Stomach smooth muscle (tissue), 2 donors: ENCODE measurements around the gene OR2T33.
"Not testable (repeated sequence)": the region's sequence is repeated elsewhere in the genome, so short reads cannot be mapped to it uniquely, and the experiment has no call there.

ENCODE experiments used
- H3K27ac ChIP-seq: one replicate; pipeline ENCODE4 v1.7.0; 2013; ENCODE audit warnings: mild to moderate bottlenecking, low read length, inconsistent platforms
- H3K27me3 ChIP-seq, 2 donors: one replicate each; pipeline ENCODE4 v1.7.0; 2013; ENCODE audit warnings: low read length in 2 of 2; ENCODE audit not compliant: insufficient read depth in 2 of 2, control insufficient read depth in 1 of 2
- H3K36me3 ChIP-seq, 2 donors: one replicate each; pipeline ENCODE4 v1.7.0; 2013; ENCODE audit warnings: low read length in 2 of 2; ENCODE audit not compliant: control insufficient read depth in 2 of 2, insufficient read depth in 2 of 2
- H3K4me1 ChIP-seq: one replicate; pipeline ENCODE4 v1.7.0; 2013; ENCODE audit warnings: low read length; ENCODE audit not compliant: control insufficient read depth, insufficient read depth
- H3K4me3 ChIP-seq, 2 donors: one replicate each; pipeline ENCODE4 v1.7.0; 2013; ENCODE audit warnings: low read length in 2 of 2
- H3K9ac ChIP-seq, 2 donors: one replicate each; pipeline ENCODE4 v1.7.0; 2013; ENCODE audit warnings: low read length in 2 of 2, mild to moderate bottlenecking in 1 of 2
- H3K9me3 ChIP-seq, 2 donors: one replicate each; pipeline ENCODE4 v1.7.0; 2013; ENCODE audit warnings: low read length in 2 of 2; ENCODE audit not compliant: control insufficient read depth in 2 of 2
- donor health status: healthy.
- donor health status: Pancreatic carcinoma.

Gene OR2T33, protein sequence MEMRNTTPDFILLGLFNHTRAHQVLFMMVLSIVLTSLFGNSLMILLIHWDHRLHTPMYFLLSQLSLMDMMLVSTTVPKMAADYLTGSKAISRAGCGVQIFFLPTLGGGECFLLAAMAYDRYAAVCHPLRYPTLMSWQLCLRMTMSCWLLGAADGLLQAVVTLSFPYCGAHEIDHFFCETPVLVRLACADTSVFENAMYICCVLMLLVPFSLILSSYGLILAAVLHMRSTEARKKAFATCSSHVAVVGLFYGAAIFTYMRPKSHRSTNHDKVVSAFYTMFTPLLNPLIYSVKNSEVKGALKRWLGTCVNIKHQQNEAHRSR

DNA sequence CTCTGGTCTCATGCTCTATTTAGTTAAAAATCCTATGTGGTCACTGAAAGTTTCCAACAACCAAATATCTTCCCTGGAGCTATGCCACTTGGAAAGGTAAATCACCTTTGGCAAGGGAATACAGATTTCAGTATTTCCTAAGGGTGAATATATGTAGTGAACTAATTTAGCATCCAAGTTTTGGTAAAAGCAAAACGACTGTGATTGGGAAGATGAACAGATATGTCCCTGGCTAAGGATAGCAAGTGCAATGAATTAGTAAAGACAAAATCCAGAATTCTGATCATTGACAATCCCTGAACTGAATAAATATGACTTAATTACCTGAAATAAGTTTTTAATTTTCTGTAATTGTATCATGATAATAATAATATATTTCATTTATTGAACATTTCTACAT, at the start of gene OR2T33:
Gene OR2T33, minus strand, starts transcription at position 101 of the 400 bp plus-strand sequence. CDS start 4,162 bp downstream, outside the sequence.
- no peaks in the 10 kb centered on the region for H3K4me1 ChIP-seq
- H3K27ac ChIP-seq: no peak within 1 kb of the TSS
- no peak within 1 kb of the TSS for H3K9ac ChIP-seq
- no peaks in the 10 kb centered on the region for H3K27me3 ChIP-seq
- H3K4me3 ChIP-seq: no peak within 1 kb of the TSS
- no peaks in the 10 kb centered on the region for H3K36me3 ChIP-seq
- H3K9me3 ChIP-seq: no peaks in the 10 kb centered on the region

DNA sequence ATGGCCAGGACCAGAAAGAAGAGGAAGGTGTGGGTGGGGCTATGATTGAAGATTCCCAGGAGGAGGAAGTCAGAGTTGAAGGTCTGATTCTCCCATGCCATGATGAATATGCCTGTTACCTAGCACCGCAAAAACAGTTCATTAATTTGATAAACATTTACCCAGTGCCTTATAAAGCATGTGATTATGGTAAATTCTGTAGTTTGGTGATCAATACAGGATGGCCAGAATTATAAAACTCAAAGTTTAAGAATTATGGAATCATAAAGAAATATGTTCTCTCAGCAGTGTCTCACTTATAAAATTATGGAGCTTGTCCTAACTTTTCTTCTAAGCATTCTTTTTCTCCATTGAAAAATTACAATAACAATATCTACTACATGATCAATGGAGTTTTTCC, 46.7 kb upstream of the OR2T33 start, which contains the start of gene OR2M7:
Gene OR2M7, minus strand, starts transcription at position 101 of the 400 bp plus-strand sequence. Its CDS starts 0 bp downstream, at position 101.
- Histone ChIP-seq H3K27me3 (no peaks in the 10 kb centered on the region), H3K27ac (no peak within 1 kb of the TSS), H3K4me3 (no peak within 1 kb of the TSS), H3K4me1 (no peaks in the 10 kb centered on the region), H3K9ac (no peak within 1 kb of the TSS), H3K36me3 (no peaks in the 10 kb centered on the region), H3K9me3 (peaks cover 0 to 2% of the 10 kb centered on the region in 2 donors)

DNA sequence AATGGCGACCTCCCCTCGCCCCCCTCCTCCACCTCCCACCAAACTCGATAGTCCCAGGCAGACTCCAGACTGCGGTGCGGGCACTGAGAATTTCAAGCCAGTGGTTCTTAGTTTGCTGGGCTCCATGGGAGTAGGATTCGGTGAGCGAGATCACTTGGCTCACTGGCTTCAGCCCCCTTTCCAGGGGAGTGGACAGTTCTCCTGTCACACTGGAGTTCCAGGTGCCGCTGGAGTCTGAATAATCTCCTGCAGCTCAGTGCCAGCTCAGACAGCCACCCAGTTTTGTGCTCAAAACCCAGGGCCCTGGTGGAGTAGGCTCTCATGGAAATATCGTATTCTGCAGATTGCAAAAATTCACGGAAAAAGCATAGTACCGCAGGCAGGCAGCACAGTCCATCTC, 39.0 kb upstream of the OR2T33 start:
- no peak overlapping the region for H3K9ac ChIP-seq
- no peak overlapping the region for H3K27ac ChIP-seq
- H3K36me3 ChIP-seq: no peaks in the 10 kb centered on the region
- H3K27me3 ChIP-seq: no peaks in the 10 kb centered on the region
- H3K4me3 ChIP-seq: no peak overlapping the region
- H3K9me3 ChIP-seq: peaks cover 0 to 3% of the 10 kb centered on the region in 2 donors
- H3K4me1 ChIP-seq: no peaks in the 10 kb centered on the region

DNA sequence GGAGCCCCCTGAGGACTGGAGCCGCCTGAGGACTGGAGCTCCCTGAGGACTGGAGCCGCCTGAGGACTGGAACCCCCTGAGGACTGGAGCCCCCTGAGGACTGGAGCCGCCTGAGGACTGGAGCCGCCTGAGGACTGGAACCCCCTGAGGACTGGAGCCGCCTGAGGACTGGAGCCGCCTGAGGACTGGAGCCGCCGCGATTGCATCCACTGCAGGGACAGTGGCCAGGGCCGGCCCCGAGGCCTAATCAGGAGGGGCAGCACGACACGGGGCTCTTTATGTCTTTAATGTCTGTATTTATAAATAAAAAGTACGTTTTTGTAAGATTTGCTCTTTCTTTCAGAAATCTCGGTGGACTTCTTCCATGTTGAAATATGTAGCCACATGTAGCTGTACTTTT, 29.0 kb upstream of the OR2T33 start:
- H3K27ac ChIP-seq, H3K4me3 ChIP-seq, H3K4me1 ChIP-seq, H3K36me3 ChIP-seq, H3K9ac ChIP-seq, H3K9me3 ChIP-seq, H3K27me3 ChIP-seq: not testable (repeated sequence)

DNA sequence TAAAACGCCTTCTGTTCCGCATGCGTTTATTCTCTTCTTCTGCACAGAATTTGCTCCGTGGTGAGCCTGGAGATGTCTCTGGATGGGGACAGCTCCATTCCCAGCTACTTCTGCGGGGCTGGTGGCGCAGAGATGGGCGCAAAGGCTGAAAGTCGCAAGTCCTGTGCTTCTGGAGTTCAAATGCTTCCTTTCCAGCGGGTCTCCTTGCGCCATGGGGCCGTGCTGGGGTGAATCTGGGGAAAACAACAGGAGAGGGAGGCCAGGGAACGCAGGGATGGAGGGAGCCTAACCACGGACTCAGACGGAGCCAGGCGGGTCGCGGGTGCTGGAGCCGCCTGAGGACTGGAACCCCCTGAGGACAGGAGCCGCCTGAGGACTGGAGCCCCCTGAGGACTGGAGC, 28.3 kb upstream of the OR2T33 start:
- Histone ChIP-seq H3K36me3 (no peaks in the 10 kb centered on the region), H3K9me3 (no peaks in the 10 kb centered on the region), H3K27ac (no peak overlapping the region)

DNA sequence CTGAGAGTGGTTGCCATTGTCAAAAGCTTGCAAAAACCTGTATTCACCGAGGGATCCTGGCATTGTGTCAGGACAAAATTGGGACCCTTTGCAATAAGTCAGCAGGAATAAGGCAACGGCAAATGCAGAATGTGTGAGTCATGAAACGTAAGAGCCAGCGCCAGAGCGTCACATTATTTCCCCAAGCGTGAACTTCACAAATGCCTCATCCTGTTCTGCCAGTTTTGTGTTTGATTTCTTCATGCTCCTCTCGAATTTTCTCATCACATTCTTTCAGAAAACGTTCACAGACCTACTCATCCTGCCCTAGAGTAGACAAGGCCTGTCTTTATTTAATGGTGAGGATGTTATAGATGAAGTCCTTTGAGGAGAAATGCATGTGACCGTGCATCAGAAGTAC, 27.9 kb upstream of the OR2T33 start:
- not testable (repeated sequence) for H3K36me3 ChIP-seq, H3K27me3 ChIP-seq, H3K9ac ChIP-seq, H3K4me1 ChIP-seq, H3K9me3 ChIP-seq, H3K4me3 ChIP-seq, H3K27ac ChIP-seq

More for the DNA sequence above, 28.3 kb upstream of the OR2T33 start:
- no peak overlapping the region for H3K9ac ChIP-seq
- H3K27me3 ChIP-seq: no peaks in the 10 kb centered on the region
- no peak overlapping the region for H3K4me3 ChIP-seq
- H3K4me1 ChIP-seq: no peaks in the 10 kb centered on the region

DNA sequence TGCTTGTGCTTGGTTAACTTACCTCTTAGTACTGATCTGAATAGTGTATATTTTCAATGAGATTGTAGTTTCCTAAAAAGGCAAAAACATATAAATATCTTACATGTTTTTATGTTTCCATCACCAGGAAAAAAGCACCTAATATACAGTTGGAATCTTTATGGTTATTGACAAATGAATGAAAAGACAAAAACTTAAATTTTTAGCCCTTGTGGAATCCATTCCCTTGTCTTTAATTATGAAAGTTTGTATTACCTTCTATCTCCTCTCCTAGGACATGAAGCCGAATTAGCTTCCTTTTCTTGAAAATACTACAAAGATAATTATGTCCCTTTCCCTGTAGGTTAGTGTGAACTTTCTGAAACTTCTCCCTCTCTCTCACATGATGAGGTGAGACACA, 25.5 kb upstream of the OR2T33 start, which contains the start of gene OR2T12:
Gene OR2T12, minus strand, starts transcription at position 101 of the 400 bp plus-strand sequence. CDS start 7,846 bp downstream, outside the sequence.
- H3K4me1 ChIP-seq: no peaks in the 10 kb centered on the region
- H3K4me3 ChIP-seq: no peak within 1 kb of the TSS
- no peaks in the 10 kb centered on the region for H3K36me3 ChIP-seq
- H3K9ac ChIP-seq: no peak within 1 kb of the TSS
- H3K27me3 ChIP-seq: no peaks in the 10 kb centered on the region
- no peak within 1 kb of the TSS for H3K27ac ChIP-seq
- no peaks in the 10 kb centered on the region for H3K9me3 ChIP-seq

DNA sequence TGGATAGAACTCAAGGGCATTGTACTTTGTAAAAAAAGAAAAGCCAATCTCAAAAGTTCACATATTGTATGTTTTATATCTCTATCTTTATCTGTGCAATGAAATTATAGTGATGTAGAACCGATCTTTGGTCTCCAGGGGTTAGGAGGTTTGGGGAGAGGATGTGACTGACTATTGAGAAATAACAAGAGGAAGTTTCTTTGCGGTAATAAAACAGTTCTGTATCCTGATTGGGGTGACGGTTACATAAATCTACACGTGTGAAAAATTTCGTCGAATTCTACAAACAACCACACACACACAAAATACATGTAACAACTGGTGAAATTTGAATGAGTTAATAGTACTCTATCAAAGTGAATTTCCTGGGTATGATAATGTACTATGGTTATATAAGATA, 10.6 kb upstream of the OR2T33 start:
- Histone ChIP-seq H3K36me3 (no peaks in the 10 kb centered on the region), H3K9me3 (no peaks in the 10 kb centered on the region), H3K27me3 (no peaks in the 10 kb centered on the region), H3K4me1 (no peaks in the 10 kb centered on the region), H3K27ac (no peak overlapping the region), H3K9ac (no peak overlapping the region), H3K4me3 (no peak overlapping the region)

DNA sequence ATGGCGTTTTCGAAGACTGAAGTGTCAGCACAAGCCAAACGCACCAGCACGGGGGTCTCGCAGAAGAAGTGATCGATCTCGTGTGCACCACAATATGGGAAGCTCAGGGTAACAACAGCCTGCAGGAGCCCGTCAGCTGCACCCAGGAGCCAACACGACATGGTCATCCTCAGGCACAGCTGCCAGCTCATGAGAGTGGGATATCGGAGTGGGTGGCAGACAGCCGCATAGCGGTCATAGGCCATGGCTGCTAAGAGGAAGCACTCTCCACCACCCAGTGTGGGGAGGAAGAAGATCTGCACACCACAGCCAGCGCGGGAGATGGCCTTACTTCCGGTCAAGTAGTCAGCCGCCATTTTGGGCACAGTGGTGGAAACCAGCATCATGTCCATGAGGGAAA, 4.6 kb downstream of the OR2T33 start:
- not testable (repeated sequence) for H3K27ac ChIP-seq, H3K9me3 ChIP-seq, H3K4me1 ChIP-seq, H3K9ac ChIP-seq, H3K36me3 ChIP-seq, H3K27me3 ChIP-seq, H3K4me3 ChIP-seq

DNA sequence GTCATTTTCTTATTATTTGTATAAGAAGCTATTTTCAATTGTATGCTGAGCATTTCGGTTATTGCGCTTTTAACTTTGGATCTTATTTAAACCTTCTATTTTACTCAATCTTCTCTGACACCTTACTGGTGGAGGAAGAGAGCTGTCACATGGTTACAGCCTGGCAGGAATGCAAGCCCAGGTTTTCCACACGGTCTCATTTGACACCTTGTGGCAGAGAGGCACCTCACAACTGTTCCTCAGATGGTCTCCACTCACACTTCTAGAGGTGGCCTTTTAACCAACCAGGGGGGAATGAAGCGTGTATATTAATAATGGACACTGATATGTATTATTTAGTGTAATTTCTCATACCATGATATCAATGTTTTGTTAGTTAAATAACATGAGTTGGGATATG, 9.6 kb downstream of the OR2T33 start:
- Histone ChIP-seq H3K27ac (no peak overlapping the region), H3K9me3 (no peaks in the 10 kb centered on the region), H3K4me3 (no peak overlapping the region), H3K36me3 (no peaks in the 10 kb centered on the region), H3K27me3 (no peaks in the 10 kb centered on the region), H3K4me1 (no peaks in the 10 kb centered on the region), H3K9ac (no peak overlapping the region)

DNA sequence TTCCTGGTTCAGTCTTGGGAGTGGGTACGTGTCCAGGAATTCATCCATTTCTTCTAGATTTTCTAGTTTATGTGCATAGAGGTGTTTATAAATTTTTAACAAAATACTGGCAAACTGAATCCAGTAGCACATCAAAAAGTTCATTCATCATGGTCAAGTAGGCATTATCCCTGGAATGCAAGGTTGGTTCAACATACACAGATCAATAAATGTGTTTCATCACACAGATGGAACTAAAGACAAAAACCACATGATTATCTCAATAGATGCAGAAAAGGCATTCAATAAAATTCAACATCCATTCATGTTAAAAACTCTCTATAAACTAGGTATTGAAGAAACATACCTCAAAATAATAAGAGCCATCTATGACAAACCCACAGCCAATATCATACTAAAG, 18.5 kb downstream of the OR2T33 start:
- not testable (repeated sequence) for H3K4me3 ChIP-seq, H3K27me3 ChIP-seq, H3K36me3 ChIP-seq, H3K9me3 ChIP-seq, H3K27ac ChIP-seq, H3K4me1 ChIP-seq, H3K9ac ChIP-seq
